HG03571 (cell line): Measurements from ENCODE around the gene GPR61.

Experiments used
- ATAC-seq: cut with Tn5 transposase; IDR thresholded peaks from one replicate; pipeline ENCODE4 v1.9.1; 2021; ENCODE audit not compliant: unreplicated experiment

Gene GPR61

GRCh38 chr1:109539676-109540075, at the start of gene GPR61:
Gene GPR61, plus strand, starts transcription at chr1:109539872. Its CDS starts 3,151 bp downstream, at chr1:109543023.
- no peak for ATAC-seq

GRCh38 chr1:109490029-109490933, 49.4 kb upstream of the GPR61 start:
- ATAC-seq, result no peak

- ATAC-seq, result no peak
Measured at GRCh38 chr1:109490934-109491302, 48.8 kb upstream of the GPR61 start.

GRCh38 chr1:109491372-109491771, 48.3 kb upstream of the GPR61 start:
- no peak for ATAC-seq

GRCh38 chr1:109492779-109493178, 46.9 kb upstream of the GPR61 start:
- ATAC-seq, result no peak

- no peak for ATAC-seq
Measured at GRCh38 chr1:109493227-109493626, 46.4 kb upstream of the GPR61 start.

- peak; percentile 87 for ATAC-seq
Measured at GRCh38 chr1:109493805-109494539, 45.7 kb upstream of the GPR61 start, which contains the start of gene CYB561D1. Gene CYB561D1, plus strand, starts transcription at chr1:109494094. Its CDS starts 46 bp downstream, at chr1:109494140.

- ATAC-seq, result no peak
Measured at GRCh38 chr1:109495738-109496137, 43.9 kb upstream of the GPR61 start.

- ATAC-seq, result no peak
Measured at GRCh38 chr1:109497449-109498160, 42.1 kb upstream of the GPR61 start.

- no peak for ATAC-seq
Measured at GRCh38 chr1:109498161-109498801, 41.4 kb upstream of the GPR61 start.

GRCh38 chr1:109499081-109499480, 40.6 kb upstream of the GPR61 start:
- ATAC-seq, result no peak

- ATAC-seq, result no peak
Measured at GRCh38 chr1:109499661-109500536, 39.8 kb upstream of the GPR61 start.

- no peak for ATAC-seq
Measured at GRCh38 chr1:109500941-109501381, 38.7 kb upstream of the GPR61 start.

GRCh38 chr1:109501644-109502363, 37.9 kb upstream of the GPR61 start:
- ATAC-seq, result no peak

- no peak for ATAC-seq
Measured at GRCh38 chr1:109502364-109502851, 37.3 kb upstream of the GPR61 start.

GRCh38 chr1:109503935-109504334, 35.7 kb upstream of the GPR61 start:
- no peak for ATAC-seq

GRCh38 chr1:109504974-109505373, 34.7 kb upstream of the GPR61 start:
- ATAC-seq, result no peak

GRCh38 chr1:109508001-109508872, 31.4 kb upstream of the GPR61 start:
- ATAC-seq, result no peak
